Adipocyte (in vitro differentiated cells): Measurements from ENCODE around the gene NRTN.
"Not testable (repeated sequence)": the region's sequence is repeated elsewhere in the genome, so short reads cannot be mapped to it uniquely, and the experiment has no call there.

Source experiments
- DNase-seq: peaks from one replicate; pipeline ENCODE4 v3.0.0-alpha.2; 2015; ENCODE audit warnings: low read depth
- H3K27me3 ChIP-seq: replicated peaks from 2 replicates; pipeline ENCODE4 v1.7.0; 2013; ENCODE audit warnings: mild to moderate bottlenecking, low read length, moderate library complexity; ENCODE audit not compliant: control insufficient read depth, insufficient read depth
- H3K36me3 ChIP-seq: 2 replicates; pipeline ENCODE4 v1.7.0; 2013; ENCODE audit warnings: low read length, mild to moderate bottlenecking, moderate library complexity; ENCODE audit not compliant: control insufficient read depth, insufficient read depth, severe bottlenecking
- H3K4me1 ChIP-seq: 2 replicates; pipeline ENCODE4 v1.7.0; 2013; ENCODE audit warnings: mild to moderate bottlenecking, low read length, moderate library complexity; ENCODE audit not compliant: control insufficient read depth, insufficient read depth
- H3K4me3 ChIP-seq: 2 replicates; pipeline ENCODE4 v1.7.0; 2013; ENCODE audit warnings: mild to moderate bottlenecking, low read length, moderate library complexity
- H3K9ac ChIP-seq: 2 replicates; pipeline ENCODE4 v1.7.0; 2013; ENCODE audit warnings: mild to moderate bottlenecking, low read length, moderate library complexity
- H3K9me3 ChIP-seq: 2 replicates; pipeline ENCODE4 v1.7.0; 2013; ENCODE audit warnings: mild to moderate bottlenecking, low read length, moderate library complexity; ENCODE audit not compliant: control insufficient read depth

Gene NRTN

GRCh38 chr19:5844456-5845433 is 39.9 kb downstream of the NRTN start:
- H3K4me3 ChIP-seq, result no peak overlapping the region
- no peaks in the 10 kb centered on the region for H3K9me3 ChIP-seq
- no peak for DNase-seq
- peaks cover 8% of the 10 kb centered on the region for H3K27me3 ChIP-seq
- no peak overlapping the region for H3K9ac ChIP-seq
- no peaks in the 10 kb centered on the region for H3K36me3 ChIP-seq
- H3K4me1 ChIP-seq, result no peaks in the 10 kb centered on the region

- DNase-seq, H3K9me3 ChIP-seq, H3K4me3 ChIP-seq, H3K36me3 ChIP-seq, H3K4me1 ChIP-seq, H3K9ac ChIP-seq: not testable (repeated sequence)
- peaks cover 16% of the 10 kb centered on the region for H3K27me3 ChIP-seq
Measured at GRCh38 chr19:5847846-5848245, 43.0 kb downstream of the NRTN start.

GRCh38 chr19:5848621-5849020 is 43.8 kb downstream of the NRTN start:
- not testable (repeated sequence) for H3K9ac ChIP-seq, H3K9me3 ChIP-seq, H3K36me3 ChIP-seq, DNase-seq, H3K4me1 ChIP-seq, H3K4me3 ChIP-seq
- peaks cover 18% of the 10 kb centered on the region for H3K27me3 ChIP-seq

GRCh38 chr19:5850189-5850588 is 45.3 kb downstream of the NRTN start:
- Histone ChIP-seq H3K4me1 (peaks cover 4% of the 10 kb centered on the region), H3K4me3 (no peak overlapping the region), H3K36me3 (no peaks in the 10 kb centered on the region), H3K27me3 (peaks cover 21% of the 10 kb centered on the region), H3K9ac (no peak overlapping the region), H3K9me3 (no peaks in the 10 kb centered on the region)
- DNase-seq, result no peak

GRCh38 chr19:5850743-5851293 is 46.0 kb downstream of the NRTN start:
- Histone ChIP-seq H3K9ac (no peak overlapping the region), H3K27me3 (peaks cover 27% of the 10 kb centered on the region), H3K4me1 (peaks cover 4% of the 10 kb centered on the region), H3K9me3 (no peaks in the 10 kb centered on the region), H3K4me3 (no peak overlapping the region), H3K36me3 (no peaks in the 10 kb centered on the region)
- DNase-seq, result peak; percentile 69

- no peak for DNase-seq
- Histone ChIP-seq H3K36me3 (no peaks in the 10 kb centered on the region), H3K27me3 (peaks cover 32% of the 10 kb centered on the region), H3K4me1 (peaks cover 4% of the 10 kb centered on the region), H3K4me3 (no peak within 1 kb of the TSS), H3K9me3 (no peaks in the 10 kb centered on the region), H3K9ac (no peak within 1 kb of the TSS)
Measured at GRCh38 chr19:5851302-5851701, 46.4 kb downstream of the NRTN start, which contains the start of gene FUT3. Gene FUT3 (minus strand): TSS chr19:5851449.

GRCh38 chr19:5854121-5854520 is 49.3 kb downstream of the NRTN start:
- DNase-seq, H3K9ac ChIP-seq, H3K36me3 ChIP-seq, H3K4me1 ChIP-seq, H3K4me3 ChIP-seq: not testable (repeated sequence)
- Histone ChIP-seq H3K9me3 (peaks cover 10% of the 10 kb centered on the region), H3K27me3 (peaks cover 37% of the 10 kb centered on the region)

GRCh38 chr19:5855151-5855550 is 50.3 kb downstream of the NRTN start:
- not testable (repeated sequence) for H3K36me3 ChIP-seq, H3K4me1 ChIP-seq, H3K9ac ChIP-seq, DNase-seq, H3K4me3 ChIP-seq
- peaks cover 10% of the 10 kb centered on the region for H3K9me3 ChIP-seq
- H3K27me3 ChIP-seq, result peaks cover 41% of the 10 kb centered on the region

- no peaks in the 10 kb centered on the region for H3K4me1 ChIP-seq
- H3K9me3 ChIP-seq, result peaks cover 10% of the 10 kb centered on the region
- peaks cover 42% of the 10 kb centered on the region for H3K27me3 ChIP-seq
- no peak overlapping the region for H3K9ac ChIP-seq
- DNase-seq, result no peak
- H3K4me3 ChIP-seq, result no peak overlapping the region
- H3K36me3 ChIP-seq, result no peaks in the 10 kb centered on the region
Measured at GRCh38 chr19:5857203-5858081, 52.6 kb downstream of the NRTN start.

- Histone ChIP-seq H3K36me3 (no peaks in the 10 kb centered on the region), H3K4me1 (no peaks in the 10 kb centered on the region), H3K27me3 (peaks cover 32% of the 10 kb centered on the region), H3K4me3 (no peak overlapping the region), H3K9me3 (no peaks in the 10 kb centered on the region), H3K9ac (no peak overlapping the region)
- DNase-seq, result no peak
Measured at GRCh38 chr19:5863030-5863665, 58.3 kb downstream of the NRTN start.
